Hindlimb muscle (tissue), 1 donor: ENCODE measurements around the gene ZNF26. TPM values are rescaled to one million over a fixed set of nuclear protein-coding genes. Genes with fewer than 3 reads are reported as not detected.
"Not testable (repeated sequence)": the region's sequence is repeated elsewhere in the genome, so short reads cannot be mapped to it uniquely, and the experiment has no call there.

Experiments
- DNase-seq: peaks from one replicate; pipeline ENCODE4 v3.0.0-alpha.2; 2013
- polyA plus RNA-seq: library from polyadenylated mRNA; unstranded; fragments of 120-200 nt; gene quantifications from one replicate; pipeline ENCODE4 v1.2.1, GENCODE V29; 2013; ENCODE audit not compliant: insufficient read length

The ZNF26 gene
- polyA plus RNA-seq, 1 donor, result 7.9 TPM

- DNase-seq, result peak; percentile 75
These were observed 30.8 kb upstream of the ZNF26 start for GRCh38 chr12:132955094-132956010.

- peak; percentile 95 for DNase-seq
These were observed 30.0 kb upstream of the ZNF26 start, which contains the start of gene ZNF605 for GRCh38 chr12:132956011-132956788. Gene ZNF605 (minus strand): TSS chr12:132956306. CDS start chr12:132945635, 10,671 bp downstream.

- not testable (repeated sequence) for DNase-seq
These were observed 24.4 kb upstream of the ZNF26 start for GRCh38 chr12:132961790-132962189.

GRCh38 chr12:132963947-132964346 is 22.2 kb upstream of the ZNF26 start:
- DNase-seq, result not testable (repeated sequence)

GRCh38 chr12:132965796-132966195 is 20.4 kb upstream of the ZNF26 start:
- no peak for DNase-seq

GRCh38 chr12:132966676-132967415 is 19.3 kb upstream of the ZNF26 start:
- DNase-seq, result no peak

GRCh38 chr12:132967736-132968135 is 18.4 kb upstream of the ZNF26 start:
- DNase-seq, result no peak

GRCh38 chr12:132972374-132972773 is 13.8 kb upstream of the ZNF26 start:
- no peak for DNase-seq

- not testable (repeated sequence) for DNase-seq
These were observed 9.3 kb upstream of the ZNF26 start for GRCh38 chr12:132976870-132977269.

- no peak for DNase-seq
These were observed 688 bp downstream of the ZNF26 start for GRCh38 chr12:132986885-132987225.

GRCh38 chr12:132998741-132999140 is 12.6 kb downstream of the ZNF26 start:
- no peak for DNase-seq

- DNase-seq, result no peak
These were observed 24.6 kb downstream of the ZNF26 start for GRCh38 chr12:133010657-133011297.

- DNase-seq, result no peak
These were observed 37.4 kb downstream of the ZNF26 start for GRCh38 chr12:133023566-133023965.

- no peak for DNase-seq
These were observed 40.8 kb downstream of the ZNF26 start for GRCh38 chr12:133026996-133027395.

GRCh38 chr12:133037207-133038005 is 51.2 kb downstream of the ZNF26 start, which contains the start of gene ZNF84:
Gene ZNF84 (plus strand): TSS chr12:133037509. CDS start chr12:133041468, 3,959 bp downstream.
- peak; percentile 98 for DNase-seq

- no peak for DNase-seq
These were observed 52.0 kb downstream of the ZNF26 start for GRCh38 chr12:133038118-133038709.

- no peak for DNase-seq
These were observed 60.5 kb downstream of the ZNF26 start for GRCh38 chr12:133046698-133047097.

- DNase-seq, result no peak
These were observed 71.3 kb downstream of the ZNF26 start for GRCh38 chr12:133057446-133057845.

GRCh38 chr12:133058203-133059113 is 72.3 kb downstream of the ZNF26 start:
- DNase-seq, result no peak

GRCh38 chr12:133061954-133062353 is 75.8 kb downstream of the ZNF26 start:
- no peak for DNase-seq
